T-cell (primary cell): ENCODE results near the gene POLH. TPM values are rescaled to one million over a fixed set of nuclear protein-coding genes. Genes with fewer than 3 reads are reported as not detected.
"Not testable (repeated sequence)": the region's sequence is repeated elsewhere in the genome, so short reads cannot be mapped to it uniquely, and the experiment has no call there.

Experiments used
- ATAC-seq, 4 experiments: fragments of 200-7000 bp in 3 of 4; fragments of 150-1000 bp in 1 of 4; cut with Tn5 transposase; replicated peaks in 1 of 4; 1 replicate in 3 of 4; 2 replicates in 1 of 4; pipeline ENCODE4 v1.10.0; 2021; ENCODE audit warnings: moderate library complexity in 3 of 4, mild to moderate bottlenecking in 2 of 4, moderate number of reproducible peaks in 1 of 4
- CTCF ChIA-PET, 2 donors: fragments of 300-600 bp; sonication (Branson Sonifier 250); formaldehyde crosslinking; loops; one replicate each; lab custom pipeline; 2022; ENCODE audit warnings: antibody characterized with exemption in 2 of 2; lab: Charles Lee
- POLR2A ChIA-PET, 2 donors: fragments of 300-600 bp; sonication (Branson Sonifier 250); formaldehyde crosslinking; loops; one replicate each; lab custom pipeline; 2022; ENCODE audit warnings: antibody characterized with exemption in 2 of 2; lab: Charles Lee
- DNase-seq, 35 experiments: peaks; one replicate each; pipeline versions ENCODE4 v3.0.0 to v3.0.0-alpha.2; 2013 to 2023
- H3K27ac ChIP-seq: one replicate; pipeline ENCODE4 v1.5.1; 2013; ENCODE audit warnings: low read length
- H3K27me3 ChIP-seq, 2 experiments: replicated peaks in 1 of 2; 1 replicate in 1 of 2; 2 replicates in 1 of 2; pipeline versions ENCODE4 v1.6.1 to v1.7.0; 2013; ENCODE audit warnings: low read length in 1 of 2, mixed read lengths in 1 of 2; ENCODE audit not compliant: control insufficient read depth in 2 of 2, insufficient read depth in 2 of 2; ENCODE audit errors: extremely low read depth in 1 of 2
- H3K36me3 ChIP-seq, 2 donors: 1 replicate in 1 of 2; 2 replicates in 1 of 2; pipeline versions ENCODE4 v1.6.1 to v1.7.0; 2013; ENCODE audit warnings: low read length in 1 of 2; ENCODE audit not compliant: control insufficient read depth in 2 of 2, insufficient read depth in 1 of 2; ENCODE audit errors: extremely low read depth in 1 of 2
- H3K4me1 ChIP-seq, 2 experiments: 1 replicate in 1 of 2; 2 replicates in 1 of 2; pipeline versions ENCODE4 v1.6.1 to v1.7.0; 2013; ENCODE audit warnings: low read length in 2 of 2, mixed read lengths in 1 of 2; ENCODE audit not compliant: insufficient read depth in 2 of 2, control insufficient read depth in 1 of 2; ENCODE audit errors: extremely low read depth in 1 of 2
- H3K4me3 ChIP-seq, 2 donors: 1 replicate in 1 of 2; 2 replicates in 1 of 2; pipeline versions ENCODE4 v1.5.1 to v1.7.0; 2013; ENCODE audit warnings: mild to moderate bottlenecking in 2 of 2, low read length in 1 of 2, moderate library complexity in 1 of 2; ENCODE audit not compliant: control insufficient read depth in 1 of 2; ENCODE audit errors: extremely low read depth in 1 of 2
- H3K9me3 ChIP-seq: 2 replicates; pipeline ENCODE4 v1.7.0; 2013
- H3K27ac Mint-ChIP-seq, 2 donors: one replicate each; pipeline ENCODE4 v1.8.0; 2020 to 2021; ENCODE audit warnings: mild to moderate bottlenecking in 2 of 2, mixed read lengths in 2 of 2
- H3K27me3 Mint-ChIP-seq, 2 donors: one replicate each; pipeline ENCODE4 v1.8.0; 2021 to 2022; ENCODE audit warnings: mixed read lengths in 2 of 2
- H3K36me3 Mint-ChIP-seq: one replicate; pipeline ENCODE4 v1.8.0; 2021; ENCODE audit warnings: mixed read lengths
- H3K4me1 Mint-ChIP-seq, 3 donors: one replicate each; pipeline ENCODE4 v1.8.0; 2020 to 2022; ENCODE audit warnings: mixed read lengths in 3 of 3, mild to moderate bottlenecking in 1 of 3
- H3K4me3 Mint-ChIP-seq, 3 donors: one replicate each; pipeline ENCODE4 v1.8.0; 2020 to 2022; ENCODE audit warnings: mild to moderate bottlenecking in 3 of 3, mixed read lengths in 3 of 3, moderate library complexity in 3 of 3
- H3K9me3 Mint-ChIP-seq, 3 donors: one replicate each; pipeline ENCODE4 v1.8.0; 2020 to 2022; ENCODE audit warnings: mixed read lengths in 3 of 3
- WGBS: methylation state at CpG from one replicate; pipeline ENCODE4 v1.1.5; 2013; ENCODE audit warnings: missing lambda C conversion rate; ENCODE audit not compliant: insufficient coverage; 5-methylcytosine and 5-hydroxymethylcytosine counted together
- total RNA-seq, 35 experiments: library from RNA in 6 of 35; stranded (reverse) in 6 of 35; fragments of 120-200 nt in 1 of 35; gene quantifications; one replicate each; pipeline versions ENCODE4 v1.2.1 to v1.2.4 and lab custom pipeline; 2013 to 2026

Gene POLH
- total RNA-seq, 5 donors from 2014 or later (not counting 1 experiment from before 2014, with no cell fraction given), result 14.4 to 38.5 (median 25.6) TPM

DNA sequence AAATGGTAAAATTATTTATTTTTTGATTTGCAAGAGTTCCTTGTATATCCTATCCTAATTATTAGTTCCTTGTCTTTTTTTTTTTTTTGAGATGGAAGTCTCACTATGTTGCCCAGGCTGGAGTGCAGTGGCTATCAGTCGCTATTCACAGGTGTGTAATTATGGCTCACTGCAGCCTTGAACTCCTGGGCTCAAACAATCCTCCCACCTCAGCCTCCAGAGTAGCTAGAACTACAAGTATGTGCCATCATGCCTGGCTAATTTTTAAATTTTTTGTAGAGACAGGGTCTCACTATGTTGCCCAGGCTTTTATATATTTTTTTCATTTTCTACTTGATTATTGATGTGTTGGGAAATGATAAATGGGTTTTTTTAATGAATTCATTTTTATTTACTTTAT lies 13.6 kb downstream of the POLH start:
- H3K4me3 Mint-ChIP-seq, H3K27ac Mint-ChIP-seq, H3K9me3 Mint-ChIP-seq, POLR2A ChIA-PET, DNase-seq, H3K4me3 ChIP-seq, H3K27ac ChIP-seq, H3K27me3 ChIP-seq, H3K27me3 Mint-ChIP-seq, CTCF ChIA-PET, H3K9me3 ChIP-seq, ATAC-seq: not testable (repeated sequence)
- no CpG with 5 or more reads among the region's 1 CpG for WGBS
- Histone ChIP-seq H3K36me3 (peaks cover 15 to 42% of the 10 kb centered on the region in 2 donors), H3K4me1 (peaks cover 6 to 13% of the 10 kb centered on the region in 2 experiments)
- peaks cover 41% of the 10 kb centered on the region for H3K36me3 Mint-ChIP-seq
- H3K4me1 Mint-ChIP-seq, result peaks cover 10 to 16% (median 12%) of the 10 kb centered on the region in 3 donors

DNA sequence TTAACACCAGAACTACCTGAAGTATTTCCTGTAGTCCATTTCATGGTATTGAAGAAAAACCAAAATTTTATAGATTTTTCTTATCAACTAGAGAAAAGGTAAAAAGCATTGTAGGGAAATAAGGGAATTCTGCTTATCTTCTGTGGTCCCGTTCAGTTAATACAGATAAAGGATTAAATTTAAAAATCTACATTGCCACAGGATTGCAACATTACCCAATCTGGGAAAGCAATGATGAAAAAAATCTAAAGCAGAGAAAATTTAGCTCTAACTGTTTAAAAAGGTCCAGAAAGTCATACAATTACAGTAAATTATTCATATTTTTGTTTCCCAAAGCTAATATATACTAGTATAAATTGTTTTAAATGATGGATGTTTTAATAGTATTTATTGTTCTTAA lies 18.0 kb downstream of the POLH start:
- H3K4me1 Mint-ChIP-seq, result no peaks in the 10 kb centered on the region
- POLR2A ChIA-PET, result interaction anchor here (0.6 kb wide), 2 partner anchors 599 to 878 kb away, joined by 4 to 10 read pairs; no protein-coding TSS in a partner anchor
- peaks cover 8 to 38% of the 10 kb centered on the region in 2 donors for H3K36me3 ChIP-seq
- H3K9me3 Mint-ChIP-seq, result no peaks in the 10 kb centered on the region
- peaks cover 31% of the 10 kb centered on the region for H3K36me3 Mint-ChIP-seq
- WGBS, result no CpG with 5 or more reads among the region's 1 CpG
- DNase-seq (no peak), ATAC-seq (no peak)
- no peaks in the 10 kb centered on the region for H3K27me3 ChIP-seq
- H3K4me3 Mint-ChIP-seq, result no peak overlapping the region
- H3K4me1 ChIP-seq, result no peaks in the 10 kb centered on the region
- CTCF ChIA-PET, result no interaction called here
- H3K9me3 ChIP-seq, result no peaks in the 10 kb centered on the region
- H3K27ac ChIP-seq, result no peak overlapping the region
- no peaks in the 10 kb centered on the region for H3K27me3 Mint-ChIP-seq
- no peak overlapping the region for H3K4me3 ChIP-seq
- H3K27ac Mint-ChIP-seq, result no peak overlapping the region

DNA sequence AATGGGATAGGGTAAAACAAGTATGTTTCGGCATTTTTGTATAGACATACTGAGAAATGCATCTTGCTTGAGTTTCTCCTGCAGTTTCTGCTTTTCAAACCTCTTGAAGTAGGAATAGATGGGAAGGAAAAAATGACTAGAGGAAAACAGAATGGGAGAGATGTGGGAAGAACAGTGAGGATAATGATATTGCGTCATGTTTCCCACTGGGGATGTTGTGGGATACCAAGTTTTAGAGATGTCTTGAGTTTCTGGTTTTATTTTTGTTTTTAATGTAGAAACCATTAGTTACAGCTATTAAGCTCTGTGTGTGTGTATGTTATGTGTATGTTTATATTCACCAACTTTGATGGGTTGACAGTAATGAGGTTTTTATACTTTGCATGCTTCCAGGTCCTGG lies 24.6 kb downstream of the POLH start:
- no peaks in the 10 kb centered on the region for H3K9me3 ChIP-seq
- peaks cover 44% of the 10 kb centered on the region for H3K36me3 Mint-ChIP-seq
- H3K27ac ChIP-seq, result no peak overlapping the region
- no peaks in the 10 kb centered on the region for H3K9me3 Mint-ChIP-seq
- no peak for DNase-seq
- peaks cover 7 to 58% of the 10 kb centered on the region in 2 donors for H3K36me3 ChIP-seq
- no peak overlapping the region for H3K4me3 ChIP-seq
- ChIA-PET CTCF (interaction anchor here in 1 of 2 donors (0.5 kb wide), 1 partner anchor 480 kb away, joined by 3 read pairs; no protein-coding TSS in a partner anchor), POLR2A (no interaction called here)
- no peaks in the 10 kb centered on the region for H3K27me3 Mint-ChIP-seq
- H3K4me1 ChIP-seq, result no peaks in the 10 kb centered on the region
- H3K27ac Mint-ChIP-seq, result no peak overlapping the region
- ATAC-seq, result no peak
- H3K4me1 Mint-ChIP-seq, result no peaks in the 10 kb centered on the region
- H3K4me3 Mint-ChIP-seq, result no peak overlapping the region
- WGBS, result 100% methylated on average over 2 of the region's 2 CpGs
- no peaks in the 10 kb centered on the region for H3K27me3 ChIP-seq

DNA sequence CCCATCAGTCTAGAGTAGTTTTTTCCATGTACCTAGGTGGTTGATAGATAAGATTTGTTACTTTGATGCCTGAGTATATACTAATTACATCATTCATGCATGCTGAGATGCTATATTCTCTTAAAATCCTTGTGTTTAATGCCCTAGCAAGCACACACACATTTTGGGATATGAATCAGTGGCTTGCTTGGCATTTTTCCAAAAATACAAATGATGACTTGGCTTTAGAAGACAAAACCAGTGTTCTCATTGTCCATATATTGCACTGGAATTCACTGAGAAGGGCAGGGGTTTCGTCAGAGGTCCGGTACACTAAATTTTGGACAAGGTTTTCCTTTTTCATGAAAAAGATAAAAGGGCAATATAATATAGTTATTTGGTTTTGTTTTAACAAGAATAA lies 28.2 kb downstream of the POLH start:
- no CpG with 5 or more reads among the region's 2 CpGs for WGBS
- Mint-ChIP-seq H3K27me3 (no peaks in the 10 kb centered on the region), H3K4me3 (no peak overlapping the region), H3K4me1 (peaks cover 5 to 9% (median 7%) of the 10 kb centered on the region in 3 donors), H3K27ac (peak overlapping the region in 1 of 2 donors; percentile 19), H3K36me3 (peaks cover 43% of the 10 kb centered on the region), H3K9me3 (no peaks in the 10 kb centered on the region)
- no peaks in the 10 kb centered on the region for H3K4me1 ChIP-seq
- no peaks in the 10 kb centered on the region for H3K27me3 ChIP-seq
- no peaks in the 10 kb centered on the region for H3K9me3 ChIP-seq
- H3K27ac ChIP-seq, result no peak overlapping the region
- ChIA-PET POLR2A (no interaction called here), CTCF (no interaction called here)
- no peak overlapping the region for H3K4me3 ChIP-seq
- no peak for DNase-seq
- peaks cover 3 to 54% of the 10 kb centered on the region in 2 donors for H3K36me3 ChIP-seq
- no peak for ATAC-seq

DNA sequence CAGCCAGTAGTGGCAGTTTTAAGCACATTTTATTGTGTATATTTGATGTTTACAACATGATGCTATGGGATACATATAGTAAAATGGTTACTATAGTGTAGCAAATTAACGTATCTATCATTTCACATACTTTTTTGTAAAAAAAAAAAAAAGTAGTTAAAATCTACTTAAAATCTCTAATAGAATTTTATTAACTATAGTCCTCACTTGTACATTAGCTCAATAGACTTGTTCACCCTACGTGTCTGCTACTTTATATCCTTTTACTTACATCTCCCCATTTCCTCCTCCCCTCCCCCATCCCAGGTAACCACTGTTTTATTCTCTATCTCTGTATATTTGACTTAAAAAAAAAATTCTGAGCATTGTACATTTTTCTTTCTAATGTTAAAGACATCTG lies 30.0 kb downstream of the POLH start:
- ChIA-PET CTCF (interaction anchor here in 1 of 2 donors (0.6 to 0.9 kb wide), 2 partner anchors 39 to 441 kb away, joined by 3 to 4 read pairs; no protein-coding TSS in a partner anchor), POLR2A (no interaction called here)
- H3K4me3 Mint-ChIP-seq, result no peak overlapping the region
- H3K27me3 ChIP-seq, result no peaks in the 10 kb centered on the region
- H3K36me3 ChIP-seq, result peaks cover 0 to 65% of the 10 kb centered on the region in 2 donors
- DNase-seq (no peak), ATAC-seq (no peak)
- H3K4me1 Mint-ChIP-seq, result peaks cover 5 to 9% (median 7%) of the 10 kb centered on the region in 3 donors
- WGBS, result no CpG with 5 or more reads among the region's 2 CpGs
- H3K4me1 ChIP-seq, result no peaks in the 10 kb centered on the region
- no peak overlapping the region for H3K27ac ChIP-seq
- H3K27me3 Mint-ChIP-seq, result no peaks in the 10 kb centered on the region
- H3K36me3 Mint-ChIP-seq, result peaks cover 44% of the 10 kb centered on the region
- H3K4me3 ChIP-seq, result no peak overlapping the region
- H3K9me3 ChIP-seq, result no peaks in the 10 kb centered on the region
- no peak overlapping the region for H3K27ac Mint-ChIP-seq
- H3K9me3 Mint-ChIP-seq, result no peaks in the 10 kb centered on the region

DNA sequence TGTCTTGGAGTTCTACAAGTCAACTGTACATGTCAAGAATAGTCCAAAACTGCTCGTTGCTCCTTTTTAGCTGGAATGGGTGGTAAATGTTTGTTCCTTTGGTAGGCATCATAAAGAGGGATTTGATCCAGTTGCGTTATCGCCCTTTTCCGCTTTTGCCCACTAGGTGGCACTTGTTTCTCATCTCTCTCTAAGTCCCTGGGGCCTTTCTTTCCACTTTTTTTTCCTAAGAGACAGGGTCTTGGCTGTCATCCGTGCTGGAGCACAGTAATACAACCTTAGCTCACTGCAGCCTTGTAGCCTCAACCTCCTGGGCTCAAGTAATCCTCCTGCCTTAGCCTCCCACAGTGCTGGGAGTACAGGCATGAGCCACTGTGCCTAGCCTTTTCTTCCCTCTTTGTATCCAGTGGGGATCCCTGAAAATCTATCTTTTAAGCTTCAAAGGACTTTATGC lies 32.4 kb downstream of the POLH start:
- no peaks in the 10 kb centered on the region for H3K27me3 ChIP-seq
- H3K27me3 Mint-ChIP-seq, result no peaks in the 10 kb centered on the region
- H3K4me1 ChIP-seq, result no peaks in the 10 kb centered on the region
- ChIA-PET POLR2A (no interaction called here), CTCF (interaction anchor here in 1 of 2 donors (0.6 to 1.7 kb wide), 3 partner anchors 19 to 471 kb away, joined by 3 to 8 read pairs (median 4); partner anchors contain the start of gene GTPBP2)
- 0% methylated on average over 1 of the region's 5 CpGs for WGBS
- H3K36me3 ChIP-seq, result peaks cover 1 to 54% of the 10 kb centered on the region in 2 donors
- ATAC-seq (peak in 2 of 4 experiments; percentile 38 to 40), DNase-seq (peak in 30 of 35 experiments; percentile 20 to 77 (median 45))
- H3K9me3 ChIP-seq, result no peaks in the 10 kb centered on the region
- H3K27ac ChIP-seq, result no peak overlapping the region
- H3K4me3 Mint-ChIP-seq, result no peak overlapping the region
- H3K36me3 Mint-ChIP-seq, result peaks cover 40% of the 10 kb centered on the region
- H3K4me1 Mint-ChIP-seq, result peaks cover 5 to 9% (median 7%) of the 10 kb centered on the region in 3 donors
- H3K9me3 Mint-ChIP-seq, result no peaks in the 10 kb centered on the region
- H3K4me3 ChIP-seq, result no peak overlapping the region
- H3K27ac Mint-ChIP-seq, result peak overlapping the region in 1 of 2 donors; percentile 29
